AG04450 (cell line): Measurements from ENCODE around the gene DNM1. TPM values are rescaled to one million over a fixed set of nuclear protein-coding genes. Genes with fewer than 3 reads are reported as not detected.

Experiments
- CTCF ChIA-PET: fragments of 300-600, 350-600 bp; formaldehyde crosslinking; extraction: SDS; loops from one replicate; lab custom pipeline; 2022; ENCODE audit warnings: antibody characterized with exemption, inconsistent platforms; lab: Charles Lee
- POLR2A ChIA-PET: fragments of 350-600 bp; formaldehyde crosslinking; extraction: SDS; loops from one replicate; lab custom pipeline; 2021; ENCODE audit warnings: antibody characterized with exemption, inconsistent platforms; lab: Yijun Ruan, JAX
- DNase-seq: peaks from one replicate; pipeline ENCODE4 v3.0.0-alpha.2; 2011; ENCODE audit warnings: low read depth, low spot score
- H3K27ac ChIP-seq: one replicate; pipeline ENCODE4 v1.5.1; 2012; ENCODE audit warnings: low read depth, low read length, control low read depth
- H3K27me3 ChIP-seq: one replicate; pipeline ENCODE4 v1.6.0; 2012; ENCODE audit warnings: low read length; ENCODE audit not compliant: control insufficient read depth, insufficient read depth
- H3K4me3 ChIP-seq: 2 replicates; pipeline ENCODE4 v1.5.1; 2011; ENCODE audit warnings: mild to moderate bottlenecking, low read depth, low read length, control low read depth
- H3K9me3 ChIP-seq: 2 replicates; pipeline ENCODE4 v1.5.1; 2012; ENCODE audit warnings: low read length; ENCODE audit not compliant: control insufficient read depth, insufficient read depth
- CTCF ChIP-seq: IDR thresholded peaks from 2 replicates; pipeline ENCODE4 v1.5.1; 2011; ENCODE audit warnings: low read depth, low read length, control low read depth, inconsistent platforms
- polyA plus RNA-seq: library from polyadenylated mRNA; depleted of rRNA; stranded (reverse); fragments of >200 nt; gene quantifications from 2 replicates; pipeline ENCODE4 v1.2.3, GENCODE V29; 2011

The DNM1 gene
- polyA plus RNA-seq, 1 experiment = 12.0 TPM

- Histone ChIP-seq H3K27me3 (no peaks in the 10 kb centered on the region), H3K27ac (no peak overlapping the region), H3K9me3 (no peaks in the 10 kb centered on the region), H3K4me3 (peak overlapping the region; percentile 80)
- CTCF ChIA-PET = interaction anchor here (1.3 kb wide), 1 partner anchor 10 kb away, joined by 3 read pairs; no protein-coding TSS in a partner anchor
- no peak for TF ChIP-seq CTCF
- POLR2A ChIA-PET = no interaction called here
- DNase-seq = no peak
Observed at GRCh38 chr9:128204858-128205257, 1.7 kb downstream of the DNM1 start.

GRCh38 chr9:128205296-128205944 lies 2.2 kb downstream of the DNM1 start:
- no peaks in the 10 kb centered on the region for H3K27me3 ChIP-seq
- no peak overlapping the region for H3K4me3 ChIP-seq
- ChIA-PET POLR2A (no interaction called here), CTCF (interaction anchor here (1.3 kb wide), 1 partner anchor 10 kb away, joined by 3 read pairs; no protein-coding TSS in a partner anchor)
- DNase-seq = no peak
- no peak for TF ChIP-seq CTCF
- no peaks in the 10 kb centered on the region for H3K9me3 ChIP-seq
- H3K27ac ChIP-seq = no peak overlapping the region

GRCh38 chr9:128206484-128206883 lies 3.3 kb downstream of the DNM1 start:
- DNase-seq = no peak
- no peaks in the 10 kb centered on the region for H3K27me3 ChIP-seq
- TF ChIP-seq CTCF = no peak
- H3K9me3 ChIP-seq = no peaks in the 10 kb centered on the region
- ChIA-PET POLR2A (interaction anchor here (1.2 to 1.7 kb wide), 2 partner anchors 10 to 39 kb away, joined by 4 to 7 read pairs; no protein-coding TSS in a partner anchor), CTCF (interaction anchor here (0.6 to 2.2 kb wide), 3 partner anchors 16 to 48 kb away, joined by 3 to 8 read pairs (median 5); no protein-coding TSS in a partner anchor)
- H3K27ac ChIP-seq = no peak overlapping the region
- no peak overlapping the region for H3K4me3 ChIP-seq

GRCh38 chr9:128206916-128207910 lies 4.0 kb downstream of the DNM1 start:
- ChIA-PET POLR2A (interaction anchor here (1.2 to 1.7 kb wide), 2 partner anchors 9 to 38 kb away, joined by 4 to 7 read pairs; no protein-coding TSS in a partner anchor), CTCF (interaction anchor here (0.6 to 2.2 kb wide), 4 partner anchors 10 to 48 kb away, joined by 3 to 8 read pairs (median 4); no protein-coding TSS in a partner anchor)
- Histone ChIP-seq H3K27ac (no peak overlapping the region), H3K27me3 (no peaks in the 10 kb centered on the region), H3K4me3 (no peak overlapping the region), H3K9me3 (no peaks in the 10 kb centered on the region)
- TF ChIP-seq CTCF = no peak
- no peak for DNase-seq
